ENCODE data around the gene SLAIN1.
"Not testable (repeated sequence)": the region's sequence is repeated elsewhere in the genome, so short reads cannot be mapped to it uniquely, and the experiment has no call there.

The SLAIN1 gene

DNA sequence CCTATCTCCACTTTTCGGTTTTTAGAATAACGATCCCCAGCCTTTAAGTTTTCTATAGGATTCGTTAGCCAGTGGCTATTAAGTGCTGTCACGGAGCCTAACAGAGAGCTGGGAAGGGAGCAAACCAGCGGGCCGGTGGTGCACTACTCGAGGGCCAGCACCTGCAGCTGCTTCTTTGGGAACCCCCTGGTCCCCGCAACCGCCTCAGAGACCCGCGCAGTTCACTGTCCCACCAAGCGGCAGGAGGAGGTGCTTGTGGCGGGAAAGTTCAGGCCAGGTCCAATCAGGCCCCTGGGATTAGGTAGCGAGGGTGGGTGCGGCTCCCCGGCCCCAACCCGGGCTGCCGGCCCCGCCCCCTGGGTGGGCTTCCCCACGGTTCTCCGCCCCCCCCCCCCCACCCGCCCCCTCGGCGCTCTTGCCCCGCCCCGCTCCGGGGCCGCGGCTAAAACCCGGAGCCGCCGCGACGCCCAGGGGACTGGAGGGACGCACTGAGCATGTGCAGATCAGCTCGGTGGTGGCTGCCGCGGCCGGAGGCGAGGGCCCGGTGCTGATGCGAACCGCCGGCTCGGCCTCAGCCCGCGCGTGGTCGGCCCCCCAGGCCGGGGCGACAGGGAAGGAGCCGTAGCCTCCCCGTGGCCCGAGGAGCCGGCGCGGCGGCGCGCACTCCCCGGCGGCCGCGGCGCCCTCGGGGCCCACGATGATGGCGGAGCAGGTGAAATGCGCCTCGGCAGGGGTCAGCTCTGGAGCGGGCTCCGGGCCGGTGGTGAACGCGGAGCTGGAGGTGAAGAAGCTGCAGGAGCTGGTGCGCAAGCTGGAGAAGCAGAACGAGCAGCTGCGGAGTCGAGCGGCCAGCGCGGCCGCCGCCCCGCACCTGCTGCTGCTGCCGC, at the start of gene SLAIN1:
TSS of gene SLAIN1 (plus strand) at position 471 of the 887 bp plus-strand sequence. CDS start at position 698, 227 bp downstream.
- peak; percentile 94 for DNase-seq

DNA sequence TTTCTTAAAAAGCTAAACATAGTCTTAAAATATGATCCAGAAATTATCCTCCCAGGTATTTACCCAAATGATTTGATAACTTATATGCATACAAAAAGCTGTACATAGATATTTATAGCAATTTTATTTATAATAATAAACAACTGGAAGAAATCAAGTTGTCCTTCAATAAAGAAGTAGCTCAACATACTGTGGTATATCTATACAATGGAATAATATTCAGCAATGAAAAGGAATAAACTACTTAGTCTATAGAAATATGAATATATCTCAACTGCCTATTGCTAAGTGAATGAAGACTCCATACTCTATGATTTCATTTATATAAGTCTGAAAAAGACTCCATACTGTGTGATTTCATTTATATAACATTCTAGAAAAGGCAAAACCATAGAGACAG, 47.1 kb upstream of the SLAIN1 start:
- no peak for DNase-seq

DNA sequence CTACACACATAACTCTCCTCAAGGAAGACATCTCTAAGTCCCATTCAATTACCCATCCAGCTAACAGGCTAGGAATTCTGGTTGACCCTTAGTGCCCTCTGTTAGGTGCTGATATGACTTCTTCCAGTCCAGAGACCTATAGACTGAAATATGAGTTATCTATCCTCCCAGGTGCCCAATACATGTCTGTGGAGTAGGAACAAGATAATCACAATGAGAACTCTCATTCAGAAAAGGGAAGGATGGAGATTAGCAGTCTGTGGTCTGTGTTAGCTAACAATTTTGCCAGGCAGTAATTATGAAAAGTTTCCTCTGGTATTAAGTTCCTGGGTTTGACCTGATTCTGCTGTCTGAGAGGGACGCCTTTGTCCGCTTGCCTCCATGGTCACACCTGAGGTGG, 44.2 kb upstream of the SLAIN1 start:
- no peak for DNase-seq

DNA sequence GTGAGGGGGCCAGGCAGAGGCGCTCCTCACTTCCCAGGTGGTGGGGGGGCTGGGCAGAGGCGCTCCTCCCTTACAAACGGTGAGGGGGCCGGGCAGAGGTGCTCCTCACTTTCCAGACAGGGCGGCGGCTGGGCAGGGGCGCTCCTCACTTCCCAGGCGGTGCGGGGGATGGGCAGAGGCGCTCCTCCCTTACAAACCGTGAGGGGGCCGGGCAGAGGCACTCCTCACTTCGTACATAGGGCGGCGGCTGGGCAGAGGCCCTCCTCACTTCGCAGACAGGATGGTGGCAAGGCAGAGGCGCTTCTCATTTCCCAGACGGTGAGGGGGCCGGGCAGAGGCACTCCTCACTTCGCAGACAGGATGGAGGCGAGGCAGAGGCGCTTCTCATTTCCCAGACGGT, 37.5 kb upstream of the SLAIN1 start:
- DNase-seq = not testable (repeated sequence)

DNA sequence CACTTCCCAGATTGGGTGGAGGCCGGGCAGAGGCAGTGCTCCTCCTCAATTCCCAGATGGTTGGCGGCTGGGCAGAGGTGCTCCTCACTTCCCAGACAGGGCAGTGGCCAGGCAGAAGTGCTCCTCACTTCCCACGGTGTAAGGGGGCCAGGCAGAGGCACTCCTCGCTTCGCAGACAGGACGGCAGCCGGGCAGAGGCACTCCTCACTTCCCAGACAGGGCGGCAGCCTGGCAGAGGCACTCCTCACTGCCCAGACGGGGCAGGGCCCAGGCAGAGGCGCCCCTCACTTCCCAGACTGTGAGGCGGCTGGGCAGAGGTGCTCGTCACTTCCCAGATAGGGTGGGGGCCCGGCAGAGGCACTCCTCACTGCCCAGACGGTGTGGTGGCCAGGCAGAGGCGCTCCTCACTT, 36.6 kb upstream of the SLAIN1 start:
- no peak for DNase-seq

DNA sequence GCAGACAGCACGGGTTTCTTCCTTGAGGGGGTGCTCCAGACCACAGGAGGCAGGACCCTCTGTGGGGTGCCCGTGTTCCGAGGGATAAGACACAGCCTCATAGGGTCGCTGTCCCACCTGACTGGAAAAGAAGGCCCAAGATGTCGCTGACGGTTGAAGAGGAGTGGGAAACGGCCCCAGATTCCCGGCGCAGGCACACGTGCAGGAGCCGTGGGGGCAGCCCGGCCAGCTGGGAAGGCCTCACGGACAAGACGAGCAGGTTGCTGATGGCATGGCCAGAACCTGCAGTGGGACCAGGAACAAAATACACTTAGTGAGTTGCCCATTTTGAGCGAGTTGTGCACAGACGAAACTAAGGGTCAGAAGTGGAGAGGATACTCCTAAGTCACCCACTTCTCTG, 35.2 kb upstream of the SLAIN1 start:
- not testable (repeated sequence) for DNase-seq

DNA sequence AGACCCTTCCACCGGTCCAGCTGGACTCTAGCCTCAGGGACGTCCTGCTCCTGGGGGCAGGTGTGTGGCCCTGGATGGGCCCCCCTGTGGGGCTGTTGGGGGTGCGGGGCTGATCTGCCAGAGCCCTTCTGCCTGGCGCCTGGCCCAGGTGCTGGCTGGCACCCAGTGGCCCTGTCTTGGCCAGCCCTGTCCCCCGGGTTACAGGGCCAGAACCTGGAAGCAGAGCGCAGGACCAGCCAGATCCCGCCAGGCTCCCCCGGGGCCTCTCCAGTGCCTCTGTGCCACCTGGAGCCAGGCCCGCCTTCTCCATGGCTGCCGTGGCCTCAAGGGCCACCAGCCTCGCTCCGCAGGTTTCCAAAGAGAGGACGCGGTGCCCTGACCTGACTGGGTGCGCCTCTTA, 34.7 kb upstream of the SLAIN1 start:
- not testable (repeated sequence) for DNase-seq

DNA sequence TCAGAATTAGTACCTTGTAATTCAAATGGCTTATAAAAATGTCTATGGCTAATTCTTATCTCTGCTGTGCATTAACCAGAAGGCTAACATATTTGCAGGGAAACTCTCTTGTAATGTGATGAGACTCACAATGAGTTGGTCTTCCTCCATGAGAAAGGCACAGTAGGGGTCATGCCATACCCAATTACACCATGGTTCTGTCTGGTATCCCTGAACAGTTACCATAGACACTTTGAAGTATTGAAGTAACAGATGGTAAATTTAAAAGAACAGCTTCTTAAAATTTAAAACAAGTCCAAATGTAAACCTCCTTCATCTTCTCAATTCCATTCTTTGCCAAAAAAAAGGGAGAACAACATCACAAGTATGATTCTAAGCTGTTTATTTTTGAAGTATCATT, 22.6 kb upstream of the SLAIN1 start:
- no peak for DNase-seq

DNA sequence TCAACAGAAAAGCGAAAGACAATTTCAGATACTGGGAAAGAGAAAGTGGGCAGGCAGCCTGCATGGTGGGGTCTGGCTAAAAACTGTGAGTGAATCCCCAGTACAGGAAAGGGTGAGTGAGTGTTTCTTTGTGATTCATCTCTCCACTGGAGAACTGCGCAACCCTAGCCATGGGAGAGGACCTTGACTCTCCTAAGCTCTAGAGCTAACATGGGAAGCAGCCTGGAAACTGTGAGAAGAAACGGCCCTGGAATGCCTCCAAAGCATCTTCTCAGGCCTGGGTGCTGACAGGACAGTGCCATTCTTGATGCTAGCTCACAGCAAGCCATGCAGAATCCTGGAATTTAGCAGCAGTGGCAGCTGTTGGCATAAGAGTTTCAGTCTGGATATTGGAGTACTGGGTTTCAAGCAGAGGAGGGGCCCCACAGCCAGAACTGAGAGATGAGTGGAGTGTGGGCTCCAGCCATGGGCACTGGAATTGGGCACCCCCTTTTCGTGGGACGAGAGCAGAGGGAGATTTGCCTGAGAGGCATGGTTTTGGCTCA, 18.7 kb upstream of the SLAIN1 start:
- DNase-seq = no peak

DNA sequence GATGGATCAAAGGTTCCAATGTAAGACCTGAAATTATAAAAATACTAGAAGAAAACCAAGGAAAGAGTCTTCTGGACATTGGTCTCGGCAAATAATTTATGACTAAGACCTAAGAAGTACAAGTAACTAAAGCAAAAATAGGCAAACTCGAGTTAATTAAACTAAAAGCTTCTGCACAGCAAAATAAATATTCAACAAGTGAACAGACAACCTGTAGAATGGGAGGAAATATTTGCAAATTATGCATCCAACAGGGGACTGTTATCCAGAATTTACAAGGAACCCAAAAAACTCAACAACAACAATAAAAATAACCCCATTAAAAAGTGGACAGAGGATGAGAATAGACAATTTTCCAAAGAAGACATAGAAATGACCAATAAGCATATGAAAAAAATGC, 9.7 kb upstream of the SLAIN1 start:
- DNase-seq = no peak

DNA sequence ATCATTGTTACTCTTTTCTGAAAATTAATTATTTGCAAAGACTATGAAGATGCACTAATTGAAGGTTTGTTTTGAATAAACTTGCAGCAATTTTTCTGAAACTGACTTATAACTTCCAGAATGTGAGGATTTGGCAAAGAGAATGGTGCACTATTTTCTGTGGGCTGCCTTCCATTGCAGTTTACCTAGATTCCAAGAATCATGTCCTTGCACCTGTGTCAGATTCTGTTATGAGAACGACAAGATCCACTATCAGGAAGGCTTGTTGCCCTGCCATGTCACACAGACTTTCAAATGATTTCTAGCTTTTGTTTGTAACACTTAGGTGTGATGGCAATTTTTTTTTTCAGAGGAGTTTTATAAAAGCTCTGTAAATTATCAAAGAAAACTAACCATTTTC, 5.6 kb upstream of the SLAIN1 start:
- no peak for DNase-seq

DNA sequence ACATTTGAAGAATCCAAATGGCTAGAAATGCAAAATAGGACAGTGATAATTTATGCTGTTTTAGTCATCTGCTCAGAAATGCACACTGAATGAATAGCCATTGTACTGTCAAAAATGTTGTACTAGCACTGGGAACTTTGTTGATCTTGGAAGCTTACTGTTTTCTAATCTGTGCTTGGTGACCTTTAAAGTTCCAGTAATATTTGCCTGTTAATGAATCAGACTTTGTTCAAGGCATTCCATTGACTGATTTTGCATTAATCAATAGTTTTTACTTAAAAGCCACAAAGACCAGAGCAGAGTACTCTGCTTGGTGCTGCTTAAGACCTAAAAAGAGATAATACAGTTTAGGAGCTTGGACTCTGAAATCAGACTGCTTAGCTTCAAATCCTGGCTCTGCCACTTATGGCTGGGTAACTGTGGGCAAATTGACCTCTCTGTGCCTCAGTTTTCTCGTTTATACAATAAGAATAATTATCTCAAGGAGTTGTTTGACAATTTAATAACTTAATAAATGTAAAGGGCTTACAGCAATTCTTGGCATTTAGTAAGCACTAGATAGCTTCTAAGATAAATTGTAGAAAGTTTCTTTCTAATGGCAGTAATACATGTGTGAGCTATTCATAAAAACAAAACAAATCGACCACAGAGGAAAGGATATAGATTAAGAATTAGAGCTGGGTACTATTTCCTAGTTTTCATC, 4.6 kb upstream of the SLAIN1 start:
- DNase-seq = no peak

DNA sequence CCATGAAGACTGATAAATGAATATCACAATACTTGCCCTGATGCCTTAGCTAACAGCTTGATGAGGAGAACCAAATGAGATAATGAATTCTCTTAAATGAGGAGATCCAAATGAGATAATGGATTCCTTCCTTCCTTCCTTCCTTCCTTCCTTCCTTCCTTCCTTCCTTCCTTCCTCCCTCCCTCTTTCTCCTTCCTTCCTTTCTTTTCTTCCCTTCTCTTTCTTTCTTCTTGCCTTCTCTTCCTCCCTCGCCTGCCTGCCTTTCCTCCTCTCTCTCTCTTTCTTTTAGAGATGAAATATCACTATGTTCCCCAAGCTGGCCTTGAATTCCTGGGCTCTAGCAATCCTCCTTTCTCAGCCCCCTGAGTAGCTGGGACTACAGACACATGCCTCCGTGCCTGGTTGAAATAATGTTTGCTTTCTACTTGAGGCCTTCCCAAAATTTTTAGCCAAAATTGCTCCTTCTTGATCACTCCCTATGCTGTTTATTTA, 4.0 kb upstream of the SLAIN1 start:
- no peak for DNase-seq

DNA sequence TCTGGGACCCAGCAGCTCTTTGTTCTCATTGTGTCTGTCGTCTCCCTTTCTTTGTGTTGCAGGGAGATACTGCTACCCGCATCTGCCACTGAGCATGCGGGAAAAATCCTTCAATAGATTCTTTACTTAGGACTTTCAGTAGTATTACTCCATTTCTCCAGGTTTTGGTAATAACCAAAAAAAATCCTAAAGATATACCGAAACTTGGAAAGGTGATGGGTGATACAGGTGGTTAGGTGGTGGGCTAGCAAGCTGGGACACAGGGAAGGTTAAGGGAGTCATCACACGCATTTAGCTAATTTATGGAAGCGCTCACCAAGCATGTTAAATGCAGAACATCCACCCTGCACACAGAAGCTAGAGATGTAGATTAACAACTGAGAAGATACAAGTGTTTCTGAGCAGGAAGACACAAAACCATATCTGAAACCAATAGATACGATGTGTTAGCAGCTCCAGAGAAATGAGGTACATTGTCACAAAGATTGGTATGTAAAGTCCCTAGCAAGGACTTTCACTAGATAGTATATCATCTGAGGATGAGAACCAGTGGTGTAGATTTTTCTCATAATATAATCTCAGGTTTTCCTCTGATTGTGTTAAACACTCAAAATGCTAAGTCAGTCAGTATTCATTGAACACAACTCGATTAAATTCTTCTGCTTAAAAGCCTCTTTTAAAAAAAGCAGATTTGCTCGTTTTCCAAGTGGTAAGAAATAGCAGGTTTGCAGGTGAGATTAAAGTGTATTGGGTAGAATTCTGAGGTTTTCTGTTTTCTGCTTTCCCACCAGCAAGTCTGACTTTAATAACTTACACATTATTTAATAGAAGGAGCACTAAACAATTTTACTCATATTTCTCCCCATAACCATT, 1.2 kb upstream of the SLAIN1 start:
- no peak for DNase-seq

DNA sequence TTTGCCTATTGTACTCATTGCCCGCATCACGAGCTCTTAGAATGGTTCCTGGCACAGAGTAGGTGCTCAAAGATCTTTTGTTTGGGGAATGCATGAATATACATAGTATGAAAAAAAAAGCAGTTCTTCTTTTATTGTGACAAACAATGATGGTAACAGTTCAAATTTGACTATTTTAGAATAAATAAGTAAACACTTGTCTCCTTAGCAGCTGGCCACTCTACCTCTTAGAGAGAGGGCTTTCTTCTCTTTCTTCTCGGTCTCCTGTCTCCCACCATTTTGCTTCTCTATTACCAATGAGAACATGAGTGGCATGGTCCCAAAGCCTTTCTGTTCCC, 639 bp upstream of the SLAIN1 start:
- no peak for DNase-seq

DNA sequence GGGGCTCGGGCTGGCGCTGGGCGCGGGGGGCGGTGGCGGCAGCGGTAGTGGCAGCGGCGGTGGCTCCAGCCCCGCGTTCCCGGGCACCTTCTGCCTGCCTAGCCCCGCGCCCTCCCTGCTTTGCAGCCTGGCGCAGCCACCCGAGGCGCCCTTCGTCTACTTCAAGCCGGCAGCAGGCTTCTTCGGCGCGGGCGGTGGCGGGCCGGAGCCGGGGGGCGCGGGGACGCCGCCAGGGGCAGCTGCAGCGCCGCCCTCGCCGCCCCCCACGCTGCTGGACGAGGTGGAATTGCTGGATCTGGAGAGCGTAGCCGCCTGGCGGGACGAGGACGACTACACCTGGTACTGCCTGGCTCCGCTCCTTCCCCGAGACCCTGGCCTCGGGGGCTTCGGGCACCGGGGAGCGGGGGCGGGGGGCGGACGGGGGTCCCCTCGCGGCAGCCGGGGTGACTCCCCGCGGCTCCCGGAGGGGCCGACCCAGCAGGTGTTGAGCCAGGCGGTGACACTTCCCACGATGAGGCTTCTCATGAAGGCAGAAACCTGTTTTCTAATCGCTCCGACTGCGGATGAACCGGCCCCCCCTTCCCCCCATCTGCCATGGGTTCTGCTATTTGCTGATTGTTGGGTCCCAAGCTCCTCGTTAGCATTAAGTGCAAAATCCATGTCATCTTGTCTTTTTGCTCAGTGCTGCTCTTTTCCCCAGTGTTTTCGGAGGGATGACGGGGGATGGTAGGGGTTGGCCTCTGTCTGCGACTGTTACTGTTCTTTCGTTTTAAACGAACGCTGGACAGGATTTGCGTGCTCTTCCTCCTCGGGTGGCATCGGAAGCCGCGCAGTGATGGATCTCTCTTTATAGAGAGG, 943 bp downstream of the SLAIN1 start:
- peak; percentile 76 for DNase-seq

DNA sequence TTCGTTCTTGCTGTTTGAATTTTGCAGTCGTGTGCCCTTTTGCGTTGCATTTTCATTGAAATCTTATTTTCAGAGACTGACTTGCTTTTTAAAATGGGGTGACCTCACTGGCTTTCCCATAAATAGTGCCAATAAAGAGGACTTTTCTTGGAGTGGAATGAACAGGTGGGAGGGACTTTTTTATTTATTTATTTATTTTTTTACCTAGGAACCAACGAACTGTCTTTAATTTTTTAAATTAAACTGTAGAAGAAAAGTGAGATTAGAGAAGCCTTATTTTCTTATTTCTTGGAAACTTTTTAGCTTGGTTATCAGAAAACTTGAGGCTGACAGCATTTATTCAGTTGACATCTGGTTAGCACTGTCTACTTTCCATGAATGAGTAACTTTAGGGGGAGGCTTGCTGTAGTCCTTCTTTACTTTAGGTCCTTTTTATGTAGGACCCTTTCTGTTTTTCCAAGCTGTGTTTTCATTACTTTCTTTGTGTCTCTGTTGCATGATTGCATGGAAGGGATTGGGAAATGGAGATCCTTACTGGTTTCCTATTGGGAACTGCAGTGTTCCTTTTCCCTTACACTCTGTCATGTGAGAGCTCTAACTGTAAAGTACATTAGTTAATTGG, 1.7 kb downstream of the SLAIN1 start:
- DNase-seq = no peak

DNA sequence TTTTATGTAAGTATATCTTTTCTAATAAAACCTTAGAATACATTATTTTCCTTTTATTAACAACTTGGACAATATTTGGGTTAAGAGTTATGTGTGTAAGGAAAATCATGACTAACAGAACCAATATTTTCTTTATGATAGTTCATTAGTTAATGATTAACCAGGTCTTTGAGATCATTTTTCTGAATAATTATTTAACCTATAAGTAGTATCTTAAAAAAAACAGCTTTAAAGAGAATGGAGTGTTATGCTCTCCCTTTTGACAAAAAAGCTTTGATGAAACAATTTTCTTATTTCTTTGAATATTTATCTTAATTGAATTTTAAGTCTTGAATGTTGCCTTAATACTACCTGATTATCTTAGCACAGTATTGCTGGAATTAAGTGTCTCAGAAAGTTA, 3.8 kb downstream of the SLAIN1 start:
- no peak for DNase-seq

DNA sequence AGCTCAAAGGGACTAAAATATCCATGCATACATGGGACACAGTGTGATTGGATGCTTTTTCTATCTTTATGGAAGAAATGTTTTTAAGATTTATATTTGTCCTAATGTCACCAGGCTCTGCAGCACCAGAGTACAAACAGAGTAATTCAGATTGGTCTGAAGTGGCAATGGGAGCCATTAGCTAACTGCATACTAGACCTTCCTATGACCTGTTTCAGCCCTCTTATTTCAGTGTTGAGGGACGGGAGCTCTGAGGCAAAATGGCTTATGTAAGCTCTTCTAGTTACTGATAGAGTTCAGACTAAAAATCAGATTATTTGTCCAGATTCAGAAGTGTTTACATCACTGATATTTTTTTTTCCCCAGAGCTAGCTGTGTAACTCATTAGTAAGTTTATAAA, 4.9 kb downstream of the SLAIN1 start:
- DNase-seq = no peak

DNA sequence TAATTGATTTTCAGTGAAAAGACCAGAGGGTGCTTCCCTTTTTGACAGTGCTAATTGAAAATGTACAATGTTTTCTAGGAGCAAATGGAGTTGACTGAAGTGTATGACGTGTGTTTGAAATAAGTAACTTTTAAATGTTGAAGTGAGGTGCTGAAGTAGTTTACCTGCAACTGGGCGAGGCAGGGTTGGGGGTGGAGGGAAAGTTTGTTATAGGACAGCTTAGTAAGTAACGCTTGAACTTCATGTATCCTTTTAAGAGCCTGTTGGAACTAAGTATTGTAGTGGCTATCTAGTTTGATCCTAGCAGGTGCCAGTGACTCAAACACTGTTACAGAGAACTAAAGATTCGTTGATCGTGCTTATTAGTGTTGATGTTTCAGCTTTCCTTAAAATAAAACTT, 5.9 kb downstream of the SLAIN1 start:
- no peak for DNase-seq

DNA sequence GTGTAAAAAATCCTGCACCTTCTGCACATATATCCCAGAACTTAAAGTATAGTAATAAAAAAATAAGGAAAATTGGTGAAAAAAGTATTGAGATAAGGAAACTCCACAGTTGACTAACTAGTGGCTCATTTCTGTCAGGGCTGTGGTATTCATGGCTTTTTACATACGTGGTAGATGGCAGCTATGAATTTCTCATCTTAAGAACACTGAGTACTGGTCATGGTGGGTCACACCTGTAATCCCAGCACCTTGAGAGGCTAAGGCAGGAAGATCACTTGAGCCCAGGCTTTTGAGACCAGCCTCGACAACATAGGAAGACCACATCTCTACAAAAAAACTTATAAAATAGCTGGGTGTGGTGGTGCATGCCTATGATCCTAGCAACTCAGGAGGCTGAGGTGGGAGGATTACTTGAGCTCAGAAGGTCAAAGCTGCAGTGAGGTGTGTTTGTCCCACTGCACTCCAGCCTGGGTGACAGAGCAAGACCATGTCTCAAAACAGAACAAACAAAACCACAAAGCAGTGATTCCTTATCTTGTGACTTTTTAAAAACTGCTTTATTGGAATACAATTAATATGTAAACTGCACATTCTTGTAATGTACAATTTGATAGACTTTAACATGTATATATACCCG, 16.8 kb downstream of the SLAIN1 start:
- DNase-seq = no peak
